HEK293T (cell line): Measurements from ENCODE around the gene PLB1.

Source experiments
- BHLHE40 ChIP-seq: fragments of 450-650 bp; IDR thresholded peaks from 2 replicates; pipeline ENCODE4 v1.6.1; 2016; ENCODE audit warnings: mild to moderate bottlenecking, moderate library complexity, borderline replicate concordance
- FOXK2 ChIP-seq: fragments of 450-650 bp; IDR thresholded peaks from 2 replicates; pipeline ENCODE4 v1.6.1; 2016; ENCODE audit warnings: mild to moderate bottlenecking
- SP1 ChIP-seq: fragments of 450-650 bp; IDR thresholded peaks from 2 replicates; pipeline ENCODE4 v1.6.1; 2017
- SUZ12 ChIP-seq: fragments of 450-650 bp; IDR thresholded peaks from 2 replicates; pipeline ENCODE4 v1.6.1; 2016; ENCODE audit warnings: mild to moderate bottlenecking

DNA sequence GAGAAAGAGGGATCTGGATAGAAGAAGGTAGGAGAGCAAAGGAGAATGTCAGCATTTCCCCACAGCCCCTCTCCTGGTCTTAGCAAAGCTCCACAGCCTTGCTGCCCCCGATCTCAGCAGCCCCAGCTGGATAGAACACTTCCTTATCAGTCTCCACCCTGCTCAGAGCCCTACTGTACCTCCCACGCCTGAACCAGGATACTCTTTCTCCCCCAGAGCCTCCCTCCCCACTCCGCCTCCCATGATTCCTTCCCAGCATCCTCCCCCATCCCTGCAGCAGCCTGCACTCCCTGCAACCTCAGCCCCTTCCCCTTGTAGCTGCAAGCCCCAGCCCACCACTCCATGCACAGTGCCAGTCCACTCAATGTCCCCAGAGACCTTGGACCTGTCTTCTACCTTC lies 25.8 kb downstream of the PLB1 start:
- TF ChIP-seq FOXK2 (no peak), SUZ12 (no peak), BHLHE40 (no peak), SP1 (no peak)
